GM18858 (cell line): ENCODE measurements around the gene DENND1A.
A peak's percentile ranks its signal among the peaks of the same experiment; 100 is the strongest.

Source experiments
- ATAC-seq: cut with Tn5 transposase; IDR thresholded peaks from one replicate; pipeline ENCODE4 v1.9.1; 2021; ENCODE audit not compliant: unreplicated experiment

Gene DENND1A

DNA sequence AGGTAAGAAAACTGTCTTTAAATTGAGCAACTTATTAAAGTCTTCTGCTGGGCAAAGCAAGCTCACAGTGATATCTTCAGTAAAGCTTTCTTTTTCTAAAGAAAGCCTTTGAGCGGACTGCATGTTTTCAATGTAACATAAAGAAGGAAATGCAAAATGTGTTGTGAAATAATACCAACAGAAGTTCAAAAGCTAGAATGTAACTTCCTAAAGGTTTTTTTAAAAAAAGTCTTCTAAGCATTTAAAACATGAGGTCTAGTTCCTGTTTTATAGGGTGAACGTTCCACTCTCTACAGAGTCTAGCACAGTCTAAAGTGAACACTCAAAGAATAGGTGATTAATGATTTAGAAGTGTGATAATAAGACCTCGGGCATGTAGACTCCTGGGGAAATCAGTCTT lies 62.9 kb downstream of the DENND1A start:
- ATAC-seq, result no peak

DNA sequence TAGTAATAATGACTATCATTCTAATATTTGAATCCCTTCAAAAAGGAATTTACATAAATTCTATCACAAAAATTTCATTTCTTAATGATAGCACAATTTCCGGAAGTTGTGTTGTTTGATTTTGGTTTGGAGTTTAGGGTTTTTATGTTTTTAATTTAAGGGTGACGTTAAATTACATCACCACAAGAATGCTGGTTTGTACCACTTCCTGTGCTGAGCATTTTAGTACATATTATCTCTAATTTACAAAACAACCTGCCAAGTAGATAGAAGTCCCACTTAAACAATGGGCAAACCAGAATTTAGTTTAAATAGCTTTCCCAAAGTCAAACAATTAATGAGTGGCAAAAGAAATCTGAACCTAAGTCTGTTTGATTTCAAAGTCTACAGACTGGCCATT lies 63.4 kb downstream of the DENND1A start:
- no peak for ATAC-seq

DNA sequence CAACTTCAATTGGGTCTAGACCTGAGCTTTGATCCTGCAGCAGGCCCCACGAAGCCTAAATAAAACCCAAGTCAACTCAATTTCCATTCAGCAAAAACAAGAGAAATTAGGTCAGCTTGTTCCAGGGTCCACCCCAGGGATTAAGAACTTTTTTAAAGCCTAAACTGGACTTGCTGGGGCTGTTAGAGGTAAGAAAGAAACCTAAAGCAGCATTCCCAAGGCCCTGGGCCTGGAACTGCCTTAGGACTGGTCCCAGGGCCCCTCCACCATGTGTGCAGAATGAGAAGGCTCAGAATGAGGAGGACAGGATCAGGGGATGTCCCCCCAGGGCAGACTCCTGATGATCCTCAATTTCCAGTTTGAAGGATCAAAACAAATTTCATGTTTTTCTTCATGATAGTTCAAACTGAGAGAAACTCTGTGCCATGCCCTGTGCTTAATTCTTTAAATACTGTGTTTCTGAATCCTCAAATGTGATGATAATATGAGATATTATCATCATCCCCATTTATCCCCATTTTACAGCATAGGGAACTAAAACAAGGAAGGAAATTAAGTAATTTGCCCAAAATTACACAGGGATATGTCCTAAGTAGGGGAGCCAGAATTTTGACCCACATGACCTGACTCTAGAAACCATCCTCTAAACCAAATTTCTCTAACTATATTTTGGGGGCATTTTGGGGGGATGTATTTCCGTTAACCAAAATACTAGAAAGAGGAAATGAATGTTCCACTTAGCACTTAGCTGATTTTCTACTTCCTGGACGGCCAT lies 64.5 kb downstream of the DENND1A start:
- ATAC-seq, result no peak

DNA sequence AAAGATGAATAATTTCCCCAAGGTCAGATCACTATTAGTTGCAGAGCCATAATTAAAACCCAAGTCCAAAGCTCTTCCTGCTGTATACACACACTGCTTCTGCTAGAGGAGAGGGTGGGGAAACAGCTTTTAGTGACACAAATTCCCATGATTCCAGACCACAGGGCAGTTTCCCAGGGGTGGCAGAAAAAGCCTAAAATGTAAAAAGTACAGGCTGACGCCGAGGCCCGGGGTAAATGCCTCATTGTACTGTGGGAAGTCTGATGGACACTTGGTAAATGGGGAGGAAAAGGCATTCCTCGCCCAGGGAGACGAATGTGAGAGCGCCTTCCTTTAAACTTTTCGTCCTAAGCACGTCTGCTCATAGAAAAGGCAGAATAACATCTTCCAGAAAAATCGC lies 65.7 kb downstream of the DENND1A start:
- no peak for ATAC-seq

DNA sequence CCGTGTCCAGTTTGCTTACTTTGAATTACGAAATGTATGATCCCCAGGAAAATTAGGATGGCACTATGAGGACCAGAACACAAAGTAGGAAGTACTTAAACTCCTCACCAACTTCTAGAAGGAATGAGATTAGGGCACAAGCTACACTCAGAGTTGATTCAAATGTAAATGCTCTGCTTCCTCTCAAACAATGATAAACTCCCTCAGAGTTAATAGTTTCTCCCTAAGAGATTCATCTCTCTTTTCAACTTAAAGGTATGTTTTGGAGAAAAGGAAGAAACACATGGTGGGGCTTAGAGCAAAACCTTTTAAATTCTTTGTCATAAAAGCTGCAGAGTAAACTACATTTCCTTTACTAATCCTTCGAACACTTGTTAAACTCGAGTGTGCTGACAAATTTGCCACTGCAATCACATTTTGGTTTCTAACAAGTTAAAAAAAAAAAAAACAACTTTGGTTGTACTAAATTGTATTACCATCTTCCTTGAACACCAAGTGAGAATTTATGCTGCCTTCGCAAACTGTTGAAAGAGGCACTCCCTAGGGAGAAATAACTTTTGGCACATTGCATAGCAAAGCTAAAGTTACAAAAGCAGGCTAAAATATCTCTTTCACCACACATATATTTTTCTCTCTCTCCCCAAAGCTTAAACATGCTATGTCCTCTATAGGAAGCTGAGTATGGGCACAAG lies 66.6 kb downstream of the DENND1A start:
- no peak for ATAC-seq

DNA sequence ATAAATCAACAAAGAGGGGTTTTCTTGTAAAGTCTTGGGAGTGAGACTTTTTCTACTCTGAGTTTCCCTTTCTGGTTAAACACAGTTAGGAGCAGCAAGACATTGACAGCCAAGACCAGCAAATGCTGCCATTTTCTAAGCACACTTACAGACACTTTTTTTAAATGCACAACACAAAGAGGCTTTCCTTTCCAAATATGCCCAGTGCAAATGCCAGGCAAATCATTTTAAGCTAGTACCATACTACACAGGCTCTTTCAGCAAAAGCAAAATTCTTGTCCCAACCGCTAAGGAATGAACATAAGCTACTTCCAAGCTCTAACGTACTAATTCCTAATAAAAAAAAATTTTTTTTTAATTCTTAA lies 68.2 kb downstream of the DENND1A start:
- no peak for ATAC-seq

DNA sequence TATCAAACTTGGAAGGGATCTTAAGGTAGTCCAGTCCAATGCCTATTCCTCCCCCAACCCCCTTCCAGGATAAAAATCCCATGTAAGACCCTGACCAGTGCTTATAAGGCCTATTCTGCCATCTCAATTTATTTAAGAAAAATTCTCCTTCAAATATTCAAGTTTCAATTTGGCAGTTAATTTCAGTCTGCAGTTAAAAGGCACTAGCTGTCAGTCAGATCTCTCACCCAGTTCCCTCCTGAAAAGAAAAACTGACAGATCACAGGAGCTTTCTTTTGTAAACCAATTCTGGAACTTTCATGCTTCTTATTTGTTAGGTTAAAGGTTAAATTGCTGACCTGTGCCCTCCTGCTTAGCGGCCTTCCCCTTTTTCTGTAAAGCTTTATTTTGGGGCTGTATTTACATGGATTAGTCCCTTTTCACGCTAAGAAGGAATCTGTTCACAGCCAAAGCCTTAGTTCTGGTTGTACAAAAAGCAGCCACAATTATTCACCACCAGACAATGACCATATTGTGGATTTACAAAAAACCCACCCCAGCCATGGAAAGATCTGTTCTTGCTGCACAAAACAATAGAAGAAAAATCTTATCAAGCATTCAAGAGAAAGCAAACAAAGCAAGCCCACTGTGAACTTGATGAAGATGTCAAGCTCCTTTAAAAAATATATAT lies 68.7 kb downstream of the DENND1A start:
- ATAC-seq, result no peak

DNA sequence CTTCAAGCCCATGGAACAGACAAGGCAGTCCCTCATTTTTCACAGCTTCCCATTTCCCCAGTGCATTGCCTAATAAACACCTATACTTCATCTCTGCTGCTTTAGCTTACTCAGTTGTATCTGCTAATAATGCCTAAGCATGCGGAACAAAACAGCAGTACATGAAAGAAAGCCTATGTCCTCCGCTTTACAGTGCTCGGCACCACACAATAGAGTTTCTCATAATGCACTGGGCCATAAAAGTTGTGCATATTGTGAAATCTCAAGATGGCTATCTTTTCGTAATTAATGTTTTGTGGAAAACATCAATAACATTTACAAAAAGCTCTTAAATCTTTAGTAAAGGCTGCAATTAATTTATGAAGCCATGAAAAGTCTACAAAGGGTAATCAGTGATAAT lies 69.3 kb downstream of the DENND1A start:
- no peak for ATAC-seq

DNA sequence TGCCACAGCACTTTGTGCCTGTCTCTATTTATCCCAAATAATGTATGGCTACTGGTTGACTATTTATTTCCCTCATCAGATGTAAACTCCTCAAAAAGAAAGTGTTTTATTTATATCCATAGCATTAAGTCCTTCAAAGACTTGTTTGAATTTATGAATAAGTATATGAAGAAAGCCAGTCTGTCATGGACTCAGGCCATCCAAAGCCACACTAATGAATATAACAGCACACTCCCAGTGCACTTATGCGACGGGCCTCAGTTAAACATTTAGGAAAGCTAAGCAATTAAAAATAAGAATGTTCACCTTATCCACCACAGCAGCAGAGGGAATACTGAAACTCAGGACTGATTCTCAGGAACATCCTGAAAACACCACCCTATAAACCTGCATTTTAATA lies 77.5 kb downstream of the DENND1A start:
- no peak for ATAC-seq

DNA sequence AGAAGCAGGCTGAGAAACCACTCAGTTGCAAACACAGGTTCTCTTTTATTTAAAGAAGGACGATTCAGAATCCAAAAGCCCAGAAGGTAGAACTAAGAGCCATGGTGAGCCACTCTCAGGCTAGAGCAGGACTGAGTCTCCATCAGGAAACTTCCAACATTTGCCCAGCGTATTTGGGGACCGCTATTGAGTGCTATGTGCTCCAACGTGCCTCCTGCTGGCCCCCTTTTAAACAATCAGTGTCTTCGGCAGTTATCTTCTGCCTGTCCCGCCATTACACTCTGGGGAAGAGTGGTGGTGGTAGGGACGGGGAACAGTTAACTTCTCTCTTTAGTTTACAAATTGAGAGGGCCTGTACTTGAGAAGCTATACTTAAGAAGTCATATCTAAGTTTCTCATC lies 78.1 kb downstream of the DENND1A start:
- ATAC-seq, result no peak

DNA sequence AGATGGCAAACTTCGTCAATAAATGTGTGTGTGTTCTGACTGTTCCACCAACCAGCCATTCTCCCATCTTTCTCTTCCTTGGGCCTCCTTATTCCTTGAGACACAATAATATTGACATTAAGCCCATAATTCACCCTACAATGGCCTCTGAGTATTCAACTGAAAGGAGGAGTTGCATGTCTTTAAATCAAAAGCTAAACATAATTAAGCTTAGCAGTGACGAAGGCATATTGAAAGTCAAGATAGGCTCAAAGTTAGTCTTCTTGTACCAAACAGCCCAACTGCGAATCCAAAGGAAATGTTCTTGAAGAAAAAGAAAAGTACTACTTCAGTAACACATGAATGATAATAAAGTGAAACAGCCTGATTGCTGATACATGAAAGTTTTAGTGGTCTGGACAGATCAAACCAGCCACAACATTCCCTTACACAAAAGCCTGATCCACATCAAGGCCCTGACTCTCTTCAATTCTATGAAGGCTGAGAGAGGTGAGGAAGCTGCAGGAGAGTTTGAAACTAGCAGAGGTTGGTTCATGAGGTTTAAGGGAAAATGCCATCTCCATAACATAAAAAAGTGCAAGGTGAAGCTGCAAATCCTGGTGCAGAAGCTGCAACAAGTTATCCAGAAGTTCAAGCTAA lies 81.4 kb downstream of the DENND1A start:
- no peak for ATAC-seq

DNA sequence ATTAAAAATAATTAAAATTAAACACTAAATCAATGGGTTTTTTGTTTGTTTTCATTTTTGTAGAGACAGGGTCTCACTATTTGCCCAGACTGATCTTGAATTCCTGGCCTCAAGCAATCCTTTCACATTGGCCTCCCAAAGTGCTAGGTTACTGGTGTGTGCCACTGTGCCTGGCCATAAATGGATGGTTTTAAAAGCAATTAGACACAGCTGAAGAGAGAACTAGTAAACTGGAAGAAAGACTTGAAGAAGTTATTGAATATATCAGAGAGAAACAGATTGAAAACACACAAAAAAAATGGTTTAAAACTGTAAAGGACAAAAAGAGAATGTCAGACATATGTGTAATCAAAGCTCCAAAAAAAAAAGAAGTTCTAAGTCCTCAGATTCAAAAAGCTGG lies 83.0 kb downstream of the DENND1A start:
- ATAC-seq, result no peak

DNA sequence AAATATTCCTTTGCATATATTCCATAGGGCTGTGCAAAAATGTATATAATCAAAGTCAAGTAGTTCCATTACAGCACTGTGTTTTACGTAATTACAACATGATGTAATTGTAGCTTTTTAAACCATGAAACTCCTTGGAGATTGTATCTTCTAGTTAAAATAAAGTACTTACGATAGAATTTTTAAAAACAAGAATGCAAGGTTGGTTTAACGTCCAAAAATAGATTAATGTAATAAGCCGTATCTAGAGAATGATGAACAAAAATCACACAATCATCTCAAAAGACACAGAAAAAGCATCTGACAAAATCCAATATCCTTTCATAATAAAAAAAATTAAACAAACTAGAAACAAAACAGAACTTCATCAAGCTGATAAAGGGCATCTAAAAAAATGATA lies 86.2 kb downstream of the DENND1A start:
- no peak for ATAC-seq

DNA sequence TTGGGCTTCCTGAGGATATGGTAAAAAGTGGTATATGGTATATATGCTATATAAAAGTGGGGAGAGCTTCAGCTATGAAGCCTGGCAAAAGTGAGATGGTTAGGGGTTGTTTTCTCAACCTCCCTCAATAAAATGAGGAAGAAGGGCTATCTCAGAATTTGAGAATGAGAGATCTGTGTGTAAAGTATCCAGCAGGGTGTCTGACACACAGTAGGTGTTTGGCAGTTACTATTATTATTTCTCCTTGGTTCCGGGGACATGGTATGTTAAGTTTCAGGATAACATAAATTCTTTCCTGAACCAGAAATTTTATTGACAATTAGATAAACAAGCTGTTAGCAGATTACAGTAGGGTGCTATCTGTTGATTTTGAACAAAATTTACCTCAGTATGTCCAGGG lies 94.1 kb downstream of the DENND1A start:
- ATAC-seq, result no peak

DNA sequence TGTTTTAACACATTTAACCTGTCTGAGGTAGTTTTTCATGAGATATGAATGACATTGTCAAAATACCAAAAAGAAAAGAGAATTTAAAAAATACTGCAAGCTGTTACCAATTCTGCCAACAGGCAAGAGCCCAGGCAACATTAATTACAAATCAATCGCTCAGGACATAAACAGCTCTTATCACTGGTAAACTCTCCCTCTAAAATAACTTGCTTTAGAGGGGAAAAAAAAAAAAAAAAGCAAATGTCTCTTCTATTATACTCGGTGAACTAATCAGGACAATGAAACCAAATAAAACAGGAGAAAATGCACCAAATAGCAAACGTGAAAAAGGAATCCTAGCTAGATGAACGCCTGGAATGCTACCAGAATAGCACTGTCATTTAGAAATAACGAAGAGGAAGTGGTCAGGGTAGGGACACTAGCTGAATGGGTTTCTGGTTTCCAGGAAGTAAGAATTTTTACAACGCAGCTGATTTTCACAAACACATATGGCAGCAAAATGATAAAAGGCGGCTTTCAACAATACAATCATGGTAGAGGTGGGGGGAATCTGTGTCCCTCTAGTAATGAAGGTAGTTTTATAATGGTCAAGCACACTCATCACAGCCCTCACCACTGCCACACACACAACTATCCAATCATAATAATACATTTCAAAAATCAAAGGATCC lies 94.9 kb downstream of the DENND1A start:
- peak; percentile 58 for ATAC-seq

DNA sequence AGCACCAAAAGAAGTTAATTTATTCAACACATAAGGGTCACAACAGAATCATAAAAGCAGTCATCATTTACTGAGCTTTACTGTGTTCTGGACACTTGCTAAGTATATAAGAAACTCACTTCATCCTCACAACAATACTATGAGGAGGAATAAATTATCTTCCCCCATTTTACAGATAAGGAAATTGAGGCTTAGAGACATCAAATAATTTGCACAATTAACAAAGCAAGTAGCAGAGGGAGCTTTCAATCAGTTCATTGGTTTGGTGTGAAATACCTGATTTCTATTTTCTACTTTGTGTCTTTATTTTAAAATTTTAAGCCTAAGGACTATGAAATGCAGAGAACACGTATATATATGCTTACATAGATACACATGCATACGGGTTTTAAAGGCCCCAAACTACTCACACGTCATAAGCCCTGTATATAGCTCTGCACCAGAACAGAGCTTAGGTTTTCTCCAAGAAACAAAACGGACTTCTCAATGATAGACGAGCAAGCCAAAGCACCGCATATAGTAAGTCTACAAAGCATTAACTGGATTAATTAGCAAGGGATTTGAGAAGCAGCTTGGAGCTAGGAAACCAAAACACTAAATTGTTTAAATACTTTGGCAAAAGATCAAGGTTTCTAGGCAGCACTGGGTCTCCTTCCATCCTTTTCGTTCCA lies 95.6 kb downstream of the DENND1A start:
- ATAC-seq, result no peak

DNA sequence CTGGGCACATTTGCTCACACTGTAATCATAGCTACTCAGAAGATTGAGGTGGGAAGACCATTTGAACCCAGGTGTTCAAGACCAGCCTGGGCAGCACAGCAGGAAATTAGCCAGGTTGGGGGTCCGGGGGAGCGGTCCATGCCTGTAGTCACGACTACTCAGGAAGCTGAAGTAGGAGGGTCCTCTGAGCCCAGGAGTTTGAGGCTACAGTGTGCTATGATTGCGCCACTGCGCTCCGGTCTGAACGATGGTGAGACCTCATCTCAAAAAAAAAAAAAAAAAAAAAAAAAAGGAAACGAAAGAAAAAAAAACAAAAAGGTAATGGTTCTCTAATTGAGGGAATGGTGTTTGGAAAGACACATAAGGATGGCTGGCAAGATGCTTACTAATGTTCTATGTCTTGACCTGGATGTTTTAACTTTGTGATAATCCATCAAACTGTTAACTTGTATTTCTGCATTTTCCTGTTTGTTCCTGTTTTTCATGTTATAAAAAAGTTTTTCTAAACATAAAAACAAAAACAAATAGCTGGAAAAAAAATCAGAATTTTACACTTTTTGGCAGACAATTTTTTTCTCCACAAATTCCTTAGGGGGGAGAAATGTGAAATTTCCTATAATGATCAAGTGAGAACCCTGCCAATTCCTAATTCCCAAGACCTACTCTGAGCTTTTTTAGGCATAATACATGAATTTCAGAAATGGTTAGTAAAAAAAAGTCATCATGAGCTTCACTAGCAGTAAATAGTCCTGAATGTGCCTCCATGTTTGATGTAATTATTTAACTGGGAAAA lies 96.9 kb downstream of the DENND1A start:
- ATAC-seq, result no peak

DNA sequence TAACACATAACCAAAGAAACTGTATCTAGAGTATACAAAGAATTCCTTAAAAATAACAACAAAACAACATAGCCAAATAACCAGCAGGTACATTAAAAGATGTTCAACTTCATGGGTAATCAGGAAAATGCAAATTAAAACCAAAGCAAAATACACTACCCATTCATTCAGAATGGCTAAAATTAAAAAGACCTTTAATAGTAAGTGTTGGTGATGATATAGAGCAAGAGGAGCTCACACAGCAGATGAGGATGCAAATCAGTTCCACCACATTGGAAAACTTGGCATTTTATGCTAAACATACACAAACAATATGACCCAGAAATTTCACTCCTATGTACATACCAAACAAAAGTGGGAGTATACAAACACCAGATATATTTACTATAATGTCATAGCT lies 97.8 kb downstream of the DENND1A start:
- ATAC-seq, result no peak

DNA sequence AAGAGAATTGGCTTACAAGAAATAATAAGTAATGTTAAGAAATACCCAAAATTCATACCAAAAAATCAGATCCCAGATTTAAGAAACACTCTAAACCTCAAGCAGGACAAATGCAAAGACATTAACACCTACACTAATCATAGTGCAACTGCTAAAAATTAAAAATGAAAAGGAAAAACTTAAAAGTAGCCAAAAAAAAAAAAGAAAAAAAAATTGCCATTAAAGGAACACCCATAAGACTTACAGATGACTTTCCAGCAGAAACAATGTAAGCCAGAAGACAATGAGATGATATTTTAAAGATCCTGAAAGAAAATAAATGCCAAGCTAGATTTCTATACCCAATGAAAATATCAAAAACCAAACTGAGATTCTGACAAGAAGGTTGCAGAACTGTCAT lies 101.5 kb downstream of the DENND1A start:
- no peak for ATAC-seq
